K562 (cell line): Measurements from ENCODE around the gene ANKS1B. TPM values are rescaled to one million over a fixed set of nuclear protein-coding genes. Genes with fewer than 3 reads are reported as not detected.

Experiments
- ATF7 ChIP-seq: fragments of 450-650 bp; IDR thresholded peaks from 2 replicates; pipeline ENCODE4 v1.7.1; 2014; ENCODE audit warnings: mild to moderate bottlenecking, moderate library complexity
- BRF1 ChIP-seq: IDR thresholded peaks from 3 replicates; pipeline ENCODE4 v1.6.1; 2011; ENCODE audit warnings: borderline replicate concordance, mild to moderate bottlenecking; ENCODE audit not compliant: insufficient read length; ENCODE audit errors: extremely low read depth
- CBFA2T2 ChIP-seq: fragments of 450-650 bp; conservative IDR thresholded peaks from 2 replicates; pipeline ENCODE4 v1.6.1; 2017; ENCODE audit warnings: mild to moderate bottlenecking
- CREB3L1 ChIP-seq: fragments of 450-650 bp; IDR thresholded peaks from 2 replicates; pipeline ENCODE4 v1.6.1; 2014; ENCODE audit warnings: low read depth, mild to moderate bottlenecking, moderate library complexity, borderline replicate concordance
- DMBX1 ChIP-seq: fragments of 250-450 bp; sonication (Bioruptor Pico); IDR thresholded peaks from 2 replicates; pipeline ENCODE4 v1.8.0; 2022; ENCODE audit warnings: inconsistent platforms, mild to moderate bottlenecking, moderate library complexity, borderline replicate concordance
- DNMT1 ChIP-seq: fragments of 450-650 bp; IDR thresholded peaks from 2 replicates; pipeline ENCODE4 v1.6.1; 2016; ENCODE audit warnings: antibody characterized with exemption, mild to moderate bottlenecking
- EP400 ChIP-seq: fragments of 450-650 bp; IDR thresholded peaks from 2 replicates; pipeline ENCODE4 v1.6.1; 2017; ENCODE audit warnings: antibody characterized with exemption, mild to moderate bottlenecking, moderate library complexity
- EWSR1 ChIP-seq: fragments of 450-650 bp; IDR thresholded peaks from 2 replicates; pipeline ENCODE4 v1.6.1; 2018; ENCODE audit warnings: borderline replicate concordance, mild to moderate bottlenecking, low read depth, moderate library complexity; ENCODE audit not compliant: partially characterized antibody
- EZH2 ChIP-seq: IDR thresholded peaks from 2 replicates; pipeline ENCODE4 v1.6.1; 2012; ENCODE audit warnings: low read depth, mild to moderate bottlenecking, inconsistent platforms, low read length, borderline replicate concordance
- FOXK2 ChIP-seq, 2 experiments: fragments of 450-650 bp; IDR thresholded peaks in 1 of 2; conservative IDR thresholded peaks in 1 of 2; 2 replicates each; pipeline ENCODE4 v1.6.1; 2016; ENCODE audit warnings: low read depth in 2 of 2, mild to moderate bottlenecking in 1 of 2
- HNRNPL ChIP-seq: fragments of 200-400 bp; formaldehyde crosslinking; IDR thresholded peaks from 2 replicates; pipeline ENCODE4 v1.6.1; 2017; ENCODE audit warnings: low read depth, mild to moderate bottlenecking, low read length
- IRF2 ChIP-seq: sonication (generic); formaldehyde crosslinking; IDR thresholded peaks from 2 replicates; pipeline ENCODE4 v1.8.1; 2022; ENCODE audit warnings: mild to moderate bottlenecking, missing genetic modification reagents
- KHSRP ChIP-seq: fragments of 450-650 bp; IDR thresholded peaks from 2 replicates; pipeline ENCODE4 v1.6.1; 2017
- LEF1 ChIP-seq: fragments of 450-650 bp; IDR thresholded peaks from 2 replicates; pipeline ENCODE4 v1.6.1; 2016; ENCODE audit warnings: mild to moderate bottlenecking
- MEIS2 ChIP-seq: fragments of 450-650 bp; IDR thresholded peaks from 2 replicates; pipeline ENCODE4 v1.6.1; 2014; ENCODE audit warnings: mild to moderate bottlenecking; ENCODE audit not compliant: partially characterized antibody
- MYBL2 ChIP-seq, 2 experiments: fragments of 450-650 bp in 1 of 2; sonication (generic) in 1 of 2; formaldehyde crosslinking in 1 of 2; IDR thresholded peaks; 2 replicates each; pipeline versions ENCODE4 v1.6.1 to v1.8.1; 2017 to 2022; ENCODE audit warnings: borderline replicate concordance in 1 of 2, inconsistent platforms in 1 of 2, low read depth in 1 of 2, mild to moderate bottlenecking in 1 of 2, missing genetic modification reagents in 1 of 2, moderate library complexity in 1 of 2
- NCOA1 ChIP-seq: fragments of 450-650 bp; IDR thresholded peaks from 2 replicates; pipeline ENCODE4 v1.6.1; 2016; ENCODE audit warnings: low read depth
- POLR2B ChIP-seq: fragments of 450-650 bp; IDR thresholded peaks from 2 replicates; pipeline ENCODE4 v1.6.1; 2018; ENCODE audit warnings: low read depth; ENCODE audit not compliant: partially characterized antibody
- SUPT5H ChIP-seq: fragments of 450-650 bp; IDR thresholded peaks from 2 replicates; pipeline ENCODE4 v1.6.1; 2016
- UBTF ChIP-seq, 2 experiments: IDR thresholded peaks; 2 replicates each; pipeline ENCODE4 v1.6.1; 2012; ENCODE audit warnings: improper control_type of control experiment in 2 of 2, low read depth in 2 of 2, low read length in 2 of 2, borderline replicate concordance in 1 of 2
- ZFX ChIP-seq: sonication (generic); formaldehyde crosslinking; IDR thresholded peaks from 2 replicates; pipeline ENCODE4 v1.8.0; 2022; ENCODE audit warnings: mild to moderate bottlenecking, missing genetic modification reagents, moderate library complexity
- ZNF134 ChIP-seq: fragments of 250-450 bp; sonication (Bioruptor Pico); conservative IDR thresholded peaks from 2 replicates; pipeline ENCODE4 v1.4.0; 2020
- ZNF316 ChIP-seq: fragments of 450-650 bp; IDR thresholded peaks from 2 replicates; pipeline ENCODE4 v1.6.1; 2016
- ZNF507 ChIP-seq: conservative IDR thresholded peaks from 2 replicates; pipeline ENCODE4 v1.6.1; 2017; ENCODE audit warnings: missing genetic modification characterization, missing compliant biosample characterization
- polyA plus RNA-seq, 8 experiments: library from polyadenylated mRNA; depleted of rRNA in 4 of 8; stranded (reverse) in 5 of 8; unstranded in 3 of 8; fragments of >200 nt; fragmentation: Nextera tagmentation in 2 of 8; fragmentation: Illumina TruSeq in 1 of 8; extraction: Ambion mirVana in 2 of 8; extraction: Trizol in 1 of 8; gene quantifications; 2 replicates each; pipeline versions ENCODE4 v1.2.1 to v1.2.3, GENCODE V29; 2011 to 2014; ENCODE audit warnings: inconsistent platforms in 1 of 8, missing spikeins in 1 of 8
- total RNA-seq, 7 experiments: library from RNA; depleted of rRNA in 6 of 7; stranded (reverse); fragments of >200 nt in 6 of 7; fragmentation: Illumina TruSeq in 2 of 7; extraction: Trizol in 2 of 7; gene quantifications; 2 replicates each; pipeline versions ENCODE4 v1.2.1 to v1.2.3, GENCODE V29; 2011 to 2021; ENCODE audit warnings: low replicate concordance in 1 of 7
- TF ChIP-seq, protein P1 (sequence below), 2 experiments: fragments of 250-450 bp in 1 of 2; fragments of 450-650 bp in 1 of 2; sonication (Bioruptor Pico) in 1 of 2; IDR thresholded peaks; 2 replicates each; pipeline versions ENCODE4 v1.6.1 to v1.8.0; 2016 to 2021; ENCODE audit warnings: mild to moderate bottlenecking in 2 of 2, moderate library complexity in 2 of 2, missing compliant biosample characterization in 1 of 2, missing genetic modification characterization in 1 of 2
- TF ChIP-seq, protein P2 (sequence below): fragments of 250-450 bp; sonication (Bioruptor Pico); IDR thresholded peaks from 2 replicates; pipeline ENCODE4 v1.5.0; 2021

Gene ANKS1B
- total and polyA plus RNA-seq, 9 of the 15 experiments (the other 6 are each of a cell fraction or from before 2014, with no cell fraction given): 0.04 to 0.47 (median 0.28) TPM; not detected in 4

DNA sequence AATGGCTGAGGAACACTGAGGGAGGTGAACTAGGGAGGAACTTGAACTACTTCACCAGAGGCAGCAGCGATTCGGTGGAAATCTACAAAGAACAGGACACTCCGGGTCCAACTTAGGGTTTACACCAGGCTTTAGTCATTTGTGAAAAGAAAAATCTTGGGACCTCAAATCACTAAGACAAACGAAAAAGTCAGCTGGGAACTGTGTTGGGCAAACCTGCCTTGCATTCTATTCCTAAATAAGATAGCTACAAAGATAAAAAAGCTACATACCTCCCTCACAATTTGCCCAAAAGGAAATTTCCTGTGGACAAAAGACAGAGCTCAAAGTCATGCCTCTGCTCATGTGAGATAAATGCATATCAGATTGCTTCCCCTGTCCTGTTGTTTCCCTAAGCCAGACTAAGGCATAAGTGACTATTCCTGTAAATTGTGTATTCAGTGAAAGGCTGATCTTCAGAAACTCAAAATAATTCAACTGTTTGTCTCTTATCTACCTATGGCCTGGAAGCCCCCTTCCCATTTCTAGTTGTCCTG, 1233.1 kb downstream of the ANKS1B start (continued):
- TF ChIP-seq UBTF (IDR thresholded peaks at IDR 0.05; ENCODE audit: borderline replicate concordance in 1 of 2, low read depth in 2 of 2, low read length in 2 of 2): no peak
- TF ChIP-seq, protein P1, sequence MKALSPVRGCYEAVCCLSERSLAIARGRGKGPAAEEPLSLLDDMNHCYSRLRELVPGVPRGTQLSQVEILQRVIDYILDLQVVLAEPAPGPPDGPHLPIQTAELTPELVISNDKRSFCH (CRISPR knock-in tag; IDR thresholded peaks at IDR 0.05): no peak
- TF ChIP-seq, protein P1 (tag; IDR thresholded peaks at IDR 0.05): no peak
- no peak for TF ChIP-seq ZNF507 (tag)
- peak; percentile 72; the same call in 1 of the 2 replicates for TF ChIP-seq CBFA2T2
- TF ChIP-seq KHSRP: no peak
- TF ChIP-seq SUPT5H: no peak
- TF ChIP-seq BRF1: no peak
- no peak for TF ChIP-seq ZFX (CRISPR knock-in tag)
- peak in 1 of 2 experiments; percentile 66; a peak in 2 of 4 replicates for TF ChIP-seq FOXK2 (conservative IDR thresholded peaks at IDR 0.05 in 1 of 2, IDR thresholded peaks at IDR 0.05 in 1 of 2; ENCODE audit: low read depth in 2 of 2)
- no peak for TF ChIP-seq DMBX1 (CRISPR knock-in tag)
- TF ChIP-seq, protein P2, sequence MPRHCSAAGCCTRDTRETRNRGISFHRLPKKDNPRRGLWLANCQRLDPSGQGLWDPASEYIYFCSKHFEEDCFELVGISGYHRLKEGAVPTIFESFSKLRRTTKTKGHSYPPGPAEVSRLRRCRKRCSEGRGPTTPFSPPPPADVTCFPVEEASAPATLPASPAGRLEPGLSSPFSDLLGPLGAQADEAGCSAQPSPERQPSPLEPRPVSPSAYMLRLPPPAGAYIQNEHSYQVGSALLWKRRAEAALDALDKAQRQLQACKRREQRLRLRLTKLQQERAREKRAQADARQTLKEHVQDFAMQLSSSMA (CRISPR knock-in tag): no peak
- TF ChIP-seq LEF1: peak; percentile 76
- no peak for TF ChIP-seq ZNF134 (CRISPR knock-in tag)
- no peak for TF ChIP-seq POLR2B
- TF ChIP-seq EZH2: no peak
- no peak for TF ChIP-seq EP400
- no peak for TF ChIP-seq HNRNPL
- TF ChIP-seq MYBL2 (IDR thresholded peaks at IDR 0.05; ENCODE audit: low read depth): no peak
- TF ChIP-seq MYBL2 (CRISPR knock-in tag; IDR thresholded peaks at IDR 0.05; ENCODE audit: borderline replicate concordance): no peak
- no peak for TF ChIP-seq DNMT1
- TF ChIP-seq NCOA1: no peak
- no peak for TF ChIP-seq IRF2 (CRISPR knock-in tag)
- TF ChIP-seq EWSR1: no peak
- TF ChIP-seq MEIS2: no peak
- 0 out of 2 replicates have a peak, but pooled peaks have one; percentile 5 for TF ChIP-seq ZNF316
- TF ChIP-seq CREB3L1: no peak
- no peak for TF ChIP-seq ATF7
